ENCODE results near the gene CTTNBP2. TPM values are rescaled to one million over a fixed set of nuclear protein-coding genes. Genes with fewer than 3 reads are reported as not detected.

The CTTNBP2 gene
- total and polyA plus RNA-seq, 12 donors, result 1.2 to 6.7 (median 3.9) TPM

DNA sequence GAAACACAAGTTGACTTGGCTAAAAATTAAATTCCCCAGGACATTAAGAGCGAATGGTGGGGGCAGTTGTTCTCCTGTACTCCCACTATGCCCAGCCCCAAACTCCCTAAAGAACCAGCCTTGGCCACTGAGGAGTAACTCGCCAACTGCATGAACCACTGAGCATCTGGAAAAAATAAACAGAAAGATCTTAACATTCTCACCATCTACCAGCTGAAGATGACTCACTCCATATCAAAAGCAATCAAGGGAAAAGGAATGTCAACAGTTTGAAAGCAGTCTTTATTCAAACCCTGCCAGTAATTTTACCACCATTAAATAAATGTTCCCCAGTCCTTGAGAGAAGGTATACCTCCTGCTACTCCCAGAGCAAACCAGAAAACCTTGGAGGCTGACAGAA lies 45.4 kb downstream of the CTTNBP2 start:
- no peak for TF ChIP-seq POLR2A (IDR thresholded peaks at IDR 0.05)
- TF ChIP-seq CTCF (IDR thresholded peaks at IDR 0.05), result no peak
- no peaks in the 10 kb centered on the region for H3K27me3 ChIP-seq
- 28 to 54% (median 50%) methylated on average over 2 of the region's 2 CpGs for WGBS, 4 donors
- H3K27ac ChIP-seq, result no peak overlapping the region
- DNase-seq, result no peak
- H3K4me1 ChIP-seq (replicated peaks in 1 of 2), result no peaks in the 10 kb centered on the region
- no peaks in the 10 kb centered on the region for H3K9me3 ChIP-seq (replicated peaks in 1 of 3)
- no peak overlapping the region for H3K4me3 ChIP-seq
- intact Hi-C loops (cut with DNase I), result no loop called here
- H3K36me3 ChIP-seq (replicated peaks in 1 of 2), result no peaks in the 10 kb centered on the region

- Histone ChIP-seq H3K4me3 (no peak overlapping the region), H3K27me3 (no peaks in the 10 kb centered on the region), H3K9me3 (replicated peaks in 1 of 3) (no peaks in the 10 kb centered on the region), H3K4me1 (replicated peaks in 1 of 2) (no peaks in the 10 kb centered on the region), H3K27ac (no peak overlapping the region), H3K36me3 (replicated peaks in 1 of 2) (no peaks in the 10 kb centered on the region)
- intact Hi-C loops (cut with DNase I), result no loop called here
- 63 to 69% (median 66%) methylated on average over 2 of the region's 2 CpGs for whole genome bisulfite sequencing, 4 donors
- DNase-seq, result peak in 1 of 7 donors; percentile 16
- TF ChIP-seq CTCF (IDR thresholded peaks at IDR 0.05), result no peak
- TF ChIP-seq POLR2A (IDR thresholded peaks at IDR 0.05), result no peak
Observed at GRCh38 chr7:117825132-117825531, 48.1 kb downstream of the CTTNBP2 start.

DNA sequence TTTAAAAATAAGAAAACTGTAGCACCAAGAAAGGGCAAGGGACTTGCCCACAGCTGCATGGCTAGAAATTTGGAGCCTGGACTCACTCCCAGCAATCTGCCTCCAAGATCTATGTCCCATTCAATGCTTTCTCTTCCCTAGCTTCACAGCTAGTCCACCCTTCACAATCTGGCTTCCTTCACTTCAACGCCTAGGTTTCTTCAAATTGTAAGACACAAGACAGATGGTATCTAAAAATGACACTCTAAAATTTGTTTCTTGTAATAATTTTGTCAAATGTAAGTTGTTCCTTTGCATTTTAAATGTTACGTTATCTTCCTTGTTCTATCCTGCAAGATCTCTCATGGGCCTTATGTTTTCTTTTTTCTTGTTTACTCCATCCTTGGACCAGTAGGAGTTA lies 48.6 kb downstream of the CTTNBP2 start:
- intact Hi-C loops (cut with DNase I), result no loop called here
- H3K36me3 ChIP-seq (replicated peaks in 1 of 2), result no peaks in the 10 kb centered on the region
- WGBS, 4 donors, result 83 to 90% (median 86%) methylated on average over 2 of the region's 2 CpGs
- H3K27me3 ChIP-seq, result no peaks in the 10 kb centered on the region
- H3K9me3 ChIP-seq (replicated peaks in 1 of 3), result no peaks in the 10 kb centered on the region
- no peak overlapping the region for H3K4me3 ChIP-seq
- no peaks in the 10 kb centered on the region for H3K4me1 ChIP-seq (replicated peaks in 1 of 2)
- no peak for TF ChIP-seq POLR2A (IDR thresholded peaks at IDR 0.05)
- no peak for TF ChIP-seq CTCF (IDR thresholded peaks at IDR 0.05)
- no peak for DNase-seq
- no peak overlapping the region for H3K27ac ChIP-seq

DNA sequence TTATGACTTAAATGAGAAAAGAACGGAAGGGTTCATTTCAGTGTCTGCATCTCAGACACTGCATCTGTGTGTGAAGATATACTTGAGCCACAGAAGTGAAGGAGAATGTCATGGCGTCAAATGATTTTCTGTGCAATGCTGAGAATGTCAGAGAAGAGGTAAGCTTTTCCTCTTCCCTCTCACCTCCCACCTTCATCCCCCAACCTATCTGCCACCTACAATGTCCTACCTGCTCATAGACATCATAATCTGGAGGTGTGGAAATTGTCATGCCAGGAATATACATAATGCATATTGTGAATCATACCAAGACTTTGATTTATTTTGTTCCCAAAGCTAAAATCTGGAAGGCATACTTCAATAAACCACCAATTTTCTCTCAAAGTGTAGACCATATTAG lies 53.7 kb downstream of the CTTNBP2 start:
- intact Hi-C loops (cut with DNase I), result no loop called here
- no peaks in the 10 kb centered on the region for H3K36me3 ChIP-seq (replicated peaks in 1 of 2)
- 74 to 86% (median 81%) methylated on average over 2 of the region's 2 CpGs for WGBS, 4 donors
- H3K27me3 ChIP-seq, result no peaks in the 10 kb centered on the region
- H3K9me3 ChIP-seq (replicated peaks in 1 of 3), result no peaks in the 10 kb centered on the region
- H3K4me1 ChIP-seq (replicated peaks in 1 of 2), result no peaks in the 10 kb centered on the region
- H3K4me3 ChIP-seq, result no peak overlapping the region
- H3K27ac ChIP-seq, result no peak overlapping the region
- no peak for DNase-seq
- TF ChIP-seq CTCF (IDR thresholded peaks at IDR 0.05), result no peak
- no peak for TF ChIP-seq POLR2A (IDR thresholded peaks at IDR 0.05)

All from adrenal gland (tissue), 12 donors.